Measurements from ENCODE around the gene MAPK12.

GRCh38 chr22:50252082-50253045 lies 9.1 kb downstream of the MAPK12 start:
- no peak for TF ChIP-seq POLR2A (IDR thresholded peaks at IDR 0.05)
- TF ChIP-seq CTCF (IDR thresholded peaks at IDR 0.05) = peak in 5 of 7 experiments; percentile 44 to 75 (median 71)
